Measurements from ENCODE around the gene CHDH.

DNA sequence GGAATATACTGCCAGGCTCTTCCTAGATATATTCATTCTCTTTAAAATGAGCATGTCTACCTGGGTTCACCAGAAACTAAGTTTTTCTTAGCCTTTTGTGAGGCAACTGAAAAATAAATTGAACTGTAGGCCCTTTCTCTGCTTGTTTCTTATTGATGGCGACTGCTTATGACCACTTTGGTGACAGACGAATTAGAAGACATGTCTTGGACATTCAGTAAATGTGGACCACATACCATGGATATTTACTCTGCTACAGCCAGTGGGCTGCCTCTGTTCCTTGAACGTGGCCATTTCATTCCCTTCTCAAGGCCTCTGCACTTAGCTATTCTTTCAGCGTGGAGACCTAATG, 46.0 kb upstream of the CHDH start:
- TF ChIP-seq, protein P1, sequence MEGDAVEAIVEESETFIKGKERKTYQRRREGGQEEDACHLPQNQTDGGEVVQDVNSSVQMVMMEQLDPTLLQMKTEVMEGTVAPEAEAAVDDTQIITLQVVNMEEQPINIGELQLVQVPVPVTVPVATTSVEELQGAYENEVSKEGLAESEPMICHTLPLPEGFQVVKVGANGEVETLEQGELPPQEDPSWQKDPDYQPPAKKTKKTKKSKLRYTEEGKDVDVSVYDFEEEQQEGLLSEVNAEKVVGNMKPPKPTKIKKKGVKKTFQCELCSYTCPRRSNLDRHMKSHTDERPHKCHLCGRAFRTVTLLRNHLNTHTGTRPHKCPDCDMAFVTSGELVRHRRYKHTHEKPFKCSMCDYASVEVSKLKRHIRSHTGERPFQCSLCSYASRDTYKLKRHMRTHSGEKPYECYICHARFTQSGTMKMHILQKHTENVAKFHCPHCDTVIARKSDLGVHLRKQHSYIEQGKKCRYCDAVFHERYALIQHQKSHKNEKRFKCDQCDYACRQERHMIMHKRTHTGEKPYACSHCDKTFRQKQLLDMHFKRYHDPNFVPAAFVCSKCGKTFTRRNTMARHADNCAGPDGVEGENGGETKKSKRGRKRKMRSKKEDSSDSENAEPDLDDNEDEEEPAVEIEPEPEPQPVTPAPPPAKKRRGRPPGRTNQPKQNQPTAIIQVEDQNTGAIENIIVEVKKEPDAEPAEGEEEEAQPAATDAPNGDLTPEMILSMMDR (IDR thresholded peaks at IDR 0.05): no peak
- TF ChIP-seq POLR2A (IDR thresholded peaks at IDR 0.05): no peak
